ENCODE measurements around the gene AGBL4. TPM values are rescaled to one million over a fixed set of nuclear protein-coding genes. Genes with fewer than 3 reads are reported as not detected.

AGBL4 gene
- total RNA-seq, 4 donors from 2014 or later = not detected

DNA sequence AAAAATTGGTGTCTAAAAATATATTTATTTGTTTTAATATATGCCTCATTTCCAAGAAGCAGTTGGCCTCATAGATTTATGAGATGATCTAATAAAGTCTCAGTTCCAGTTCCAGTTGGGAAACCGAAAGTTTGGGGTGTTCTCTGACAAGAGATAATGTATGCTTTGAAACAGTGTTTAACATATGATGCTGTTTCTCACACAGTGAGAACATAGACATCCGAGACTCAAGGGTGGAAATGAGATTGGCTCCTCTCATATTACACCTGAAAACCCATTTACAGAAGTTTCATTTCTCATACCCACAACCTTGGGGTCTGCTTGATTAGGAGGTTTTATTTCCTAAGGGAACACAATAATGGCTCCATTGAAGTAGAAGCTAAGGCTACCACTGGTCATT, 1046.5 kb downstream of the AGBL4 start:
- TF ChIP-seq POLR2A (IDR thresholded peaks at IDR 0.05) (no peak), CTCF (IDR thresholded peaks at IDR 0.05 in 4 of 5, conservative IDR thresholded peaks at IDR 0.05 in 1 of 5) (no peak)
- no peaks in the 10 kb centered on the region for H3K36me3 ChIP-seq
- ATAC-seq = no peak

DNA sequence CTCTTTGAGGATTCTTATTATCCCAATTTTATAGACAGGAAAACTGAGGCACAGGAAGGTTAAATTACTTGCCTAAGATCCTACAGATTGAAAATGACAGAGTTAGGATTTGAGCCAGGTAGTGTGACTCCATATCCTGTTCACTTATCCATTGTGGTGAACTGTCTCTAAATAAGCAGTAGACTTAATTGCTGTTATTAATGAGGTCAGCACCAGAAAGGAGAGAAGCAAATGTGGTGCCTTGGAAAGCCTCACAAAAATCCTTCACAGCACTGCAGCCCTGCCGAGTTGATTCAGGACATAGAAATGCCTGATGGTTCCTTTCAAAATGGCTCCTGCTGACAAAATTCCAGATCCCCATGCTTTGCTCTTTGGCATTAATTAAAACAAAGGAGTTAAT, 1053.8 kb downstream of the AGBL4 start:
- ATAC-seq (no peak), DNase-seq (no peak)
- Histone ChIP-seq H3K27ac (no peak overlapping the region), H3K36me3 (no peaks in the 10 kb centered on the region), H3K4me1 (no peaks in the 10 kb centered on the region), H3K27me3 (no peaks in the 10 kb centered on the region), H3K9me3 (no peaks in the 10 kb centered on the region), H3K4me3 (no peak overlapping the region)
- intact Hi-C loops (cut with DNase I; ENCODE audit: low total_unique reads) (no loop called here), in situ Hi-C loops (cut with MboI; ENCODE audit: low sequenced_read_pairs in 4 of 4) (no loop called here)
- TF ChIP-seq CTCF (IDR thresholded peaks at IDR 0.05 in 4 of 5, conservative IDR thresholded peaks at IDR 0.05 in 1 of 5) = no peak
- no peak for TF ChIP-seq POLR2A (IDR thresholded peaks at IDR 0.05)

More for the DNA sequence above, 1046.5 kb downstream of the AGBL4 start:
- intact Hi-C loops (cut with DNase I; ENCODE audit: low total_unique reads) (no loop called here), in situ Hi-C loops (cut with MboI; ENCODE audit: low sequenced_read_pairs in 4 of 4) (no loop called here)
- no peak overlapping the region for H3K27ac ChIP-seq
- no peak overlapping the region for H3K4me3 ChIP-seq
- DNase-seq = no peak
- no peaks in the 10 kb centered on the region for H3K27me3 ChIP-seq
- H3K9me3 ChIP-seq = no peaks in the 10 kb centered on the region
- H3K4me1 ChIP-seq = no peaks in the 10 kb centered on the region

- no peak for ATAC-seq
- TF ChIP-seq POLR2A (IDR thresholded peaks at IDR 0.05) = no peak
- TF ChIP-seq CTCF (IDR thresholded peaks at IDR 0.05 in 4 of 5, conservative IDR thresholded peaks at IDR 0.05 in 1 of 5) = no peak
Measured at GRCh38 chr1:48967318-48967717, 1056.4 kb downstream of the AGBL4 start.

DNA sequence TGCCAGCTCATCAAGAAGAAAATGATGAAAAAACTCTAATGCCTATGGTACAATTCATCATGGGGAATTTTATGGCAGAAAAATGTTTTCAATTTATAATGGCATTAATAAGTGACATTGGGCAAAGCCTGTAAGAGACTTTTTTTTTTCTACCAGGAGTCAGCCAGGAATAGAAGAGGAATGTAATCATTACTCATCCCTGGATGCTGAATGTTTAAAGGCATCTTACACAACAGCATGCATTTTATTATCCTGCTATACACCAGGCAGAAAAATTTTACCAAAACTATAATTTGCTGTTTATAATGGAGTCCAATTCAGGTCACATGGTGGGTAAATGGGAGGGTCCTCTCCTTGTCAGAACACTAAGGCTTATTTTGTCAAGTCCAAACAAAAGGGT, 1057.2 kb downstream of the AGBL4 start:
- no peaks in the 10 kb centered on the region for H3K27me3 ChIP-seq
- H3K36me3 ChIP-seq = no peaks in the 10 kb centered on the region
- H3K4me3 ChIP-seq = no peak overlapping the region
- DNase-seq (no peak), ATAC-seq (no peak)
- H3K9me3 ChIP-seq = no peaks in the 10 kb centered on the region
- intact Hi-C loops (cut with DNase I; ENCODE audit: low total_unique reads) (no loop called here), in situ Hi-C loops (cut with MboI; ENCODE audit: low sequenced_read_pairs in 4 of 4) (no loop called here)
- TF ChIP-seq CTCF (IDR thresholded peaks at IDR 0.05 in 4 of 5, conservative IDR thresholded peaks at IDR 0.05 in 1 of 5) (no peak), POLR2A (IDR thresholded peaks at IDR 0.05) (no peak)
- H3K4me1 ChIP-seq = no peaks in the 10 kb centered on the region
- H3K27ac ChIP-seq = no peak overlapping the region

More at GRCh38 chr1:48967318-48967717, 1056.4 kb downstream of the AGBL4 start:
- H3K36me3 ChIP-seq = no peaks in the 10 kb centered on the region
- no peak overlapping the region for H3K27ac ChIP-seq
- no peaks in the 10 kb centered on the region for H3K9me3 ChIP-seq
- no peak overlapping the region for H3K4me3 ChIP-seq
- in situ Hi-C loops (cut with MboI; ENCODE audit: low sequenced_read_pairs in 4 of 4) (no loop called here), intact Hi-C loops (cut with DNase I; ENCODE audit: low total_unique reads) (no loop called here)
- H3K4me1 ChIP-seq = no peaks in the 10 kb centered on the region
- no peak for DNase-seq
- no peaks in the 10 kb centered on the region for H3K27me3 ChIP-seq

GRCh38 chr1:48960320-48960719, 1063.4 kb downstream of the AGBL4 start:
- Histone ChIP-seq H3K4me3 (no peak overlapping the region), H3K36me3 (no peaks in the 10 kb centered on the region), H3K27me3 (no peaks in the 10 kb centered on the region), H3K4me1 (no peaks in the 10 kb centered on the region), H3K9me3 (no peaks in the 10 kb centered on the region), H3K27ac (no peak overlapping the region)
- intact Hi-C loops (cut with DNase I; ENCODE audit: low total_unique reads) = no loop called here
- TF ChIP-seq POLR2A (IDR thresholded peaks at IDR 0.05) = no peak
- no peak for TF ChIP-seq CTCF (IDR thresholded peaks at IDR 0.05 in 4 of 5, conservative IDR thresholded peaks at IDR 0.05 in 1 of 5)
- in situ Hi-C loops (cut with MboI; ENCODE audit: low sequenced_read_pairs in 4 of 4) = no loop called here
- DNase-seq (no peak), ATAC-seq (no peak)
